HG02642 (cell line): ENCODE results near the gene PHAF1.

ENCODE experiments used
- ATAC-seq: cut with Tn5 transposase; IDR thresholded peaks from one replicate; pipeline ENCODE4 v1.9.1; 2021; ENCODE audit warnings: mild to moderate bottlenecking; ENCODE audit not compliant: unreplicated experiment, poor library complexity

PHAF1 gene

DNA sequence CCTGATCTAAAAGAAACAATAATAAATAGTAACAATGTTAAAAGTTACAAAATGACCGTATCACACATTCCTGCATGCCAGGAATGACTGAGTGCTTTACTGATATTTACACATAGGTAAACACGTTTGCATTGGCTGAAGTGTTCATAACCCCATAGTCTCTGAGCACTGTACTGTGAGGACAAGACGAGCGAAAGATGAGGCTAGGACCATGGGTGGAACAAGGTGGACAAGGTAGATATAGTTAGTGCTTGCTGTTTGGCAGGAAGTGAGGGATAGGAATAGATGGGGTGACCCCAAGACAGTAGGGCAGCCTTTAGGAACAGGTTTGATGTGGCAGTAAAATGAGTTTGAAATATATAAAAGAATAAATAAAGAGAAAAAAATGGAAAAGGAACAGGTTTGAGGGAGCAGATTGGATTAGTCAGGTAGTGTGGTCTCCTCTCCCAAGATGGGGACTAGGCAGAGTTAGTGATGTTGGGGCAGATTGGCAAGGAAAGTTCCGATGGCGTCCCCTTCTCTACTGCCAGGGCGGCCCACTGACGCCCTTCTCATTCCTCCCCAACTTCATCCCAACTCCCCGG lies 81.8 kb downstream of the PHAF1 start:
- ATAC-seq, result no peak

- ATAC-seq, result peak; percentile 90
These were observed 82.4 kb downstream of the PHAF1 start, which contains the start of gene E2F4 for GRCh38 chr16:67191995-67192681. TSS of gene E2F4 (plus strand) at chr16:67192155. CDS start at chr16:67192228, 73 bp downstream.

DNA sequence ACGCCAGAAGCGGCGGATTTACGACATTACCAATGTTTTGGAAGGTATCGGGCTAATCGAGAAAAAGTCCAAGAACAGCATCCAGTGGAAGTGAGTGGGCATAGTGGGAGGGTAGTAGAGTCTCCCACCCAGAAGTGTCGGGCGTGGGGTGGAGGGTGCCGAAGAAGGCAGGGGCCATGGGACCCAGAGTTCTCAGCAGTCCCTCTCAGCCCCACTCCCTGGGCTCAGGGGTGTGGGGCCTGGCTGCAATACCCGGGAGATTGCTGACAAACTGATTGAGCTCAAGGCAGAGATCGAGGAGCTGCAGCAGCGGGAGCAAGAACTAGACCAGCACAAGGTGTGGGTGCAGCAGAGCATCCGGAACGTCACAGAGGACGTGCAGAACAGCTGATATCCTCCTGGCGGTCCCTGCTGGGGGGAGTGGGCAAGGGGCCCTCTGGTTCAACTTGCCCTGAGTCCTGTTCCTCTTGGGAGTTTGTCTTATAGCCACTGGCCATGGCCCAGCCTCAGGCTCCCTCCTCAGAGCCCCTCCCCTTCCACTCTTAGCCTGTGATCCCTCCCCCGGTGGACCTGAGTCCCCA lies 83.1 kb downstream of the PHAF1 start:
- ATAC-seq, result no peak

DNA sequence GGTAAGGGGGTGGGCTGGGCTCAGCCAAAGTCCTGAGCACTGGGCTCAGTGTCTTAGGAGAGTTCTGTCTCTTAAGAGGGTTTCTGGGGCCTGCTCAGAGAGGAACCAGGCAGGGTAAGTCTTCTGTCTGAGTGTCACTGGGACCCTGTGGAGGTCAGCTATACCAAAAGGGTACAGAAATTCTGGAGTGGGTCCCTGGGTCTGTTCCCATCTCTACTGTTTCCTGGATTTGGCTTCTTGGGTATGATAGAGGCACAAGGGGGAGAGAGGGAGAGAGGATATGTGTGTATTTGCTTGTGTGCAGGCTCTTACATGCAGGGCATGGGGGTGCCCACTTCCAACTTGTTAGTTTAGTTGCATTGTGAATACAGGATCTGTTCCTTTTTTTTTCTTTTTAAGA lies 83.8 kb downstream of the PHAF1 start:
- ATAC-seq, result no peak

DNA sequence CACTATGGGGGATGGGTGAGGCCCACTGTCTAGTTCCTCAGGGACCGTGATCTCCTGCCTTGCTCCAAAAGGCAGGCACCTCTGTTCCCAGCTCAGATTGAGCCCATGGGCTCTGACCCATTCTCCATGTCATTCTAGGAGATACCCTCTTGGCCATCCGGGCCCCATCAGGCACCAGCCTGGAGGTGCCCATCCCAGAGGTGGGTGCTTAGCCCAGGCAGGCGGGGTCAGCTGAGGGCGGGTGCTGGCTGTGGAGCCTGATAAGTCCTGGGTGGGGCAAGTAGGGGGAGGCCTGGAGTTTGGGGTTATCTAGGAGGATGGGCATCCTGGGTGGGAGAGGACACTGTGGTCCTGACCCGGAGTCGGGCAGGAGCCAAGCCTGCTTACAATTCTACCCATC lies 84.5 kb downstream of the PHAF1 start:
- no peak for ATAC-seq

GRCh38 chr16:67195676-67196075 lies 85.9 kb downstream of the PHAF1 start:
- no peak for ATAC-seq

GRCh38 chr16:67196881-67197280 lies 87.1 kb downstream of the PHAF1 start:
- no peak for ATAC-seq

- ATAC-seq, result no peak
These were observed 88.0 kb downstream of the PHAF1 start for GRCh38 chr16:67197704-67198103.
